ENCODE data around the gene ROR1. TPM values are rescaled to one million over a fixed set of nuclear protein-coding genes. Genes with fewer than 3 reads are reported as not detected.

ROR1 gene
- total RNA-seq, 1 experiment from 2014 or later = 19.0 TPM

DNA sequence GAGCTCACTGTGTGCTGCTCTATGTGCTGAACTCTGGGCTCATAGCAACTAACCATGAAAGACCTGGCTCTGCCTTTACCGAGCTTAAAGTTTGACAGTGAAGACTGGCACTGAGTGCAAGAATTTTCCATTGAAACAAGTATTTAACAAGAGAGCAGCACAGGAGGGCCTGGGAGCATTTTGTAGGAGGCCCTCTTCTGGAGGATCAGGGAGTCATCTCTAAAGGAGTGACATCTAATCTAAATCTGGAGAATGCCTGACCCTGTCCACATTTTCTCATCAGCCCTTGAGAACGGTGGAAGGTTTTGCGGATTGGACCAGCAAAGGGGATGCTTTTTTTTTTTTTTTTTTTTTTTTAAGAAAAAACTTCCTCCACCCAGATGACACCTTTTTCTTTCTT lies 150.8 kb downstream of the ROR1 start:
- Histone ChIP-seq H3K9me2 (ENCODE audit: insufficient read depth) (no peaks in the 10 kb centered on the region), H3K27me3 (ENCODE audit: insufficient read depth, low read depth) (no peaks in the 10 kb centered on the region), H3K27ac (no peak overlapping the region), H3F3A (ENCODE audit: insufficient read depth, low read depth) (peaks cover 24% of the 10 kb centered on the region), H3K36me3 (ENCODE audit: low read depth) (no peaks in the 10 kb centered on the region), H2AFZ (no peak overlapping the region), H3K4me2 (no peak overlapping the region), H4K20me1 (ENCODE audit: insufficient read depth) (no peaks in the 10 kb centered on the region), H3K79me2 (ENCODE audit: low read depth) (peaks cover 45% of the 10 kb centered on the region), H3K4me1 (replicated peaks; ENCODE audit: insufficient read depth) (peaks cover 38% of the 10 kb centered on the region), H3K4me3 (no peak overlapping the region), H3K9me3 (ENCODE audit: insufficient read depth, low read depth) (no peaks in the 10 kb centered on the region)
- TF ChIP-seq EZH2 (IDR thresholded peaks at IDR 0.05; ENCODE audit: low read depth) = no peak
- TF ChIP-seq, protein P1, sequence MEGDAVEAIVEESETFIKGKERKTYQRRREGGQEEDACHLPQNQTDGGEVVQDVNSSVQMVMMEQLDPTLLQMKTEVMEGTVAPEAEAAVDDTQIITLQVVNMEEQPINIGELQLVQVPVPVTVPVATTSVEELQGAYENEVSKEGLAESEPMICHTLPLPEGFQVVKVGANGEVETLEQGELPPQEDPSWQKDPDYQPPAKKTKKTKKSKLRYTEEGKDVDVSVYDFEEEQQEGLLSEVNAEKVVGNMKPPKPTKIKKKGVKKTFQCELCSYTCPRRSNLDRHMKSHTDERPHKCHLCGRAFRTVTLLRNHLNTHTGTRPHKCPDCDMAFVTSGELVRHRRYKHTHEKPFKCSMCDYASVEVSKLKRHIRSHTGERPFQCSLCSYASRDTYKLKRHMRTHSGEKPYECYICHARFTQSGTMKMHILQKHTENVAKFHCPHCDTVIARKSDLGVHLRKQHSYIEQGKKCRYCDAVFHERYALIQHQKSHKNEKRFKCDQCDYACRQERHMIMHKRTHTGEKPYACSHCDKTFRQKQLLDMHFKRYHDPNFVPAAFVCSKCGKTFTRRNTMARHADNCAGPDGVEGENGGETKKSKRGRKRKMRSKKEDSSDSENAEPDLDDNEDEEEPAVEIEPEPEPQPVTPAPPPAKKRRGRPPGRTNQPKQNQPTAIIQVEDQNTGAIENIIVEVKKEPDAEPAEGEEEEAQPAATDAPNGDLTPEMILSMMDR (conservative IDR thresholded peaks at IDR 0.05) = no peak
- POLR2A ChIA-PET (ENCODE audit: unreplicated experiment) = no interaction called here
- intact Hi-C loops (cut with micrococcal nuclease; ENCODE audit: unreplicated experiment) = loop anchor here (5.0 kb wide), 2 partner anchors 298 to 307 kb away; no protein-coding TSS in a partner anchor
- CTCF ChIA-PET = no interaction called here
- no TSS peak for BruUV-seq (replicated peaks)
- no peak for DNase-seq

DNA sequence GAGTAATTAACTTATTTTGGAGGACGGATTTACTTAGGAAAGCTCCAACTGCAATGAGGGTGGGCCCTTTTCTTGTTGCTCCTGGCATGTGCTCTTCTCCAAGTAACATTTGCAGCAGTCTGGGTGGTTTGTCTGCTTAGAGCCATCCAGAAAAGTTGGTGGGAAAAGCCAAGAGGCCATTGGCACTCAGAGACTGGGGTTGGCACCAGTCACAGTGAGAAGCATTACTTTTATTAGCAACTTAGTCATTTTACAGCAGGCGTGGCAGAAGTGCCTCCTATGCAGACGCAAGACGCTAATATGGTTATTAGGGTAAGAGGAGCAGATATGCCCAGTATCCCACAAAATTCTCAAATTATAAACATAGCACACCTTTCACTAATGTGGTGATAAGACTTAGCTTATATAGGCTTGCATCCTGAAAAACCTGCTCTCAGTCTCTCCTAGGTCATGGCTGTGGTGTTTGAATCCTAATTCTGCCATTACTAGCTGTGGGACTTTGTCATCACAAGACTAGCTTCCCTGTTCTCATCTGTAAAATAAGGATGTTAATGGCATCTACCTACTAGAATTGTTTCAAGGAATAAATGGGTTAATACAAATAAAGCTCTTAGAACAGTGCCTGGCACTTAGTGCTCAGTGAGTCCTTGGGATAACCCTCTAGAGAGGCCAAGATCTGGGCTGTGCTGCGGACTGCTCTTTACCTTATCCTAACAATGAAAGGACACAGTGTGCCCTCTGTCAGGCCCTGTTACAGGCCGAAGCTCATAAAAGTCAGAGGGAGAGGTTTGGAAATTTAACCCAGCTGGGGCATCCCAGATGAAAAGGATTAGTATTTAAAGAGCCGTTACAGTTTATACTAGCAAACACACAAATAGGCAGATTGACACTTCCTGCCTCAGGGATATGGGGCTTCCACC lies 154.6 kb downstream of the ROR1 start:
- Histone ChIP-seq H3K9me3 (ENCODE audit: insufficient read depth, low read depth) (no peaks in the 10 kb centered on the region), H3K4me1 (replicated peaks; ENCODE audit: insufficient read depth) (peaks cover 12% of the 10 kb centered on the region; the same call in 1 of the 2 replicates), H3K9me2 (ENCODE audit: insufficient read depth) (no peaks in the 10 kb centered on the region), H3K27ac (no peak overlapping the region), H3K4me3 (no peak overlapping the region), H3K4me2 (no peak overlapping the region), H3K36me3 (ENCODE audit: low read depth) (no peaks in the 10 kb centered on the region), H3K79me2 (ENCODE audit: low read depth) (peaks cover 59% of the 10 kb centered on the region), H3K27me3 (ENCODE audit: insufficient read depth, low read depth) (no peaks in the 10 kb centered on the region), H2AFZ (no peak overlapping the region), H3F3A (ENCODE audit: insufficient read depth, low read depth) (no peaks in the 10 kb centered on the region; the same call in 1 of the 2 replicates), H4K20me1 (ENCODE audit: insufficient read depth) (no peaks in the 10 kb centered on the region)
- BruUV-seq (replicated peaks) = no TSS peak
- intact Hi-C loops (cut with micrococcal nuclease; ENCODE audit: unreplicated experiment) = no loop called here
- ChIA-PET POLR2A (ENCODE audit: unreplicated experiment) (no interaction called here), CTCF (no interaction called here)
- DNase-seq = no peak
- TF ChIP-seq, protein P1 (conservative IDR thresholded peaks at IDR 0.05) = no peak
- TF ChIP-seq EZH2 (IDR thresholded peaks at IDR 0.05; ENCODE audit: low read depth) = no peak

DNA sequence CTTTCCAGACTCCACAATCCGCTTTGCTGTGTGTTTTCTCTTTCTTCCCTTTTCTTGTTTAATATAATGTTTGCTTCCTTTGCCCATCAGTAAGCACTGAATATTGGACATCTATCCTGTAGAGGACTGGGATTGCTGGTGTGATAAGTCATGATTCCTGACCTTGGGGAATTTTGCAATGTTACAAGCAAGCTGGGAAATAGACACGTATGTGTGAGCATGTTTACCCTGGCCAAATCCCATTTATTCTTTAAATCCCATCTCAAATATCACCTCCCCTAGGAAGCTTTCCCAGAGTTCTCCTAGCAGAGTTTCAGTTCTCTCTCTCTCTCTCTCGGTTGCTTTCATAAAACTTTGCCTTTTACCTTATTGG lies 155.3 kb downstream of the ROR1 start:
- DNase-seq = no peak
- no peaks in the 10 kb centered on the region; the same call in 1 of the 2 replicates for H3F3A ChIP-seq (ENCODE audit: insufficient read depth, low read depth)
- ChIA-PET CTCF (no interaction called here), POLR2A (ENCODE audit: unreplicated experiment) (interaction anchor here (0.6 to 0.7 kb wide), 2 partner anchors 178 to 193 kb away, joined by 5 to 7 read pairs; no protein-coding TSS in a partner anchor)
- no TSS peak for BruUV-seq (replicated peaks)
- no peaks in the 10 kb centered on the region for H3K36me3 ChIP-seq (ENCODE audit: low read depth)
- no peak overlapping the region for H3K4me3 ChIP-seq
- H3K4me1 ChIP-seq (replicated peaks; ENCODE audit: insufficient read depth) = peaks cover 9% of the 10 kb centered on the region; the same call in 1 of the 2 replicates
- H3K4me2 ChIP-seq = no peak overlapping the region
- intact Hi-C loops (cut with micrococcal nuclease; ENCODE audit: unreplicated experiment) = no loop called here
- no peak overlapping the region for H2AFZ ChIP-seq
- no peak overlapping the region for H3K27ac ChIP-seq
- H3K79me2 ChIP-seq (ENCODE audit: low read depth) = peaks cover 56% of the 10 kb centered on the region
- no peak for TF ChIP-seq EZH2 (IDR thresholded peaks at IDR 0.05; ENCODE audit: low read depth)
- no peaks in the 10 kb centered on the region for H3K9me3 ChIP-seq (ENCODE audit: insufficient read depth, low read depth)
- no peaks in the 10 kb centered on the region for H3K9me2 ChIP-seq (ENCODE audit: insufficient read depth)
- no peaks in the 10 kb centered on the region for H3K27me3 ChIP-seq (ENCODE audit: insufficient read depth, low read depth)
- H4K20me1 ChIP-seq (ENCODE audit: insufficient read depth) = no peaks in the 10 kb centered on the region
